RWPE1 (cell line): ENCODE data around the gene BTBD16.

ENCODE experiments used
- CTCF ChIA-PET: fragments of 350-600 bp; sonication (Branson Sonifier 250); formaldehyde crosslinking; extraction: SDS; loops from one replicate; lab custom pipeline; 2021; lab: Yijun Ruan, JAX
- POLR2A ChIA-PET: fragments of 400-600 bp; formaldehyde crosslinking; extraction: SDS; loops from one replicate; lab custom pipeline; 2020; ENCODE audit warnings: antibody characterized with exemption; ENCODE audit not compliant: low non-redundant PET; lab: Yijun Ruan, JAX
- DNase-seq: peaks from one replicate; pipeline ENCODE4 v3.0.0; 2012; ENCODE audit warnings: low spot score
- H3K27ac ChIP-seq: fragments of 450-650 bp; 2 replicates; pipeline ENCODE4 v1.5.1; 2017
- TF ChIP-seq, protein P1 (sequence below): fragments of 450-650 bp; conservative IDR thresholded peaks from 2 replicates; pipeline ENCODE4 v1.5.1; 2017; ENCODE audit warnings: low read depth, mild to moderate bottlenecking

The BTBD16 gene

DNA sequence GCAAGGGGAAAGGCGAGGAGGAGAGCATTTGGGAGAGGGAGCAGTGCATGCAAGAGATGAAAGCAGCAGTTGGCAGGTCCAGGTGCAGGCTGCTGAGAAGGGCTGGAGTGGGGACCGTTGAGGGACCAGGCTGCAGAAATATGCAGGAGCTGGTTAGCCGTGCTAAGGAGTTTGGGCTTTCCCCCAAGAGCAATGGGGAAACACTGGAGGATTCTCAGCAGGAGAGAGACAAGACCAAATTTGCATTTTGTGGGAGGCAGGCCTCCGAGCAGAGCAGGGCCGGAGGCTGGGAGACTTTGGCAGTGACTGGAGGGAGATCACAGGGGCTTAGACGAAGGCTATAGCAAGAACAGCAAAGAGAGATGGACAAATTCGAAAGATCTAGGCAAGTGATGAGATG lies 11.8 kb downstream of the BTBD16 start:
- ChIA-PET CTCF (interaction anchor here (0.5 to 4.1 kb wide), 3 partner anchors 14 to 146 kb away, joined by 4 to 26 read pairs (median 4); no protein-coding TSS in a partner anchor), POLR2A (no interaction called here)
- TF ChIP-seq, protein P1, sequence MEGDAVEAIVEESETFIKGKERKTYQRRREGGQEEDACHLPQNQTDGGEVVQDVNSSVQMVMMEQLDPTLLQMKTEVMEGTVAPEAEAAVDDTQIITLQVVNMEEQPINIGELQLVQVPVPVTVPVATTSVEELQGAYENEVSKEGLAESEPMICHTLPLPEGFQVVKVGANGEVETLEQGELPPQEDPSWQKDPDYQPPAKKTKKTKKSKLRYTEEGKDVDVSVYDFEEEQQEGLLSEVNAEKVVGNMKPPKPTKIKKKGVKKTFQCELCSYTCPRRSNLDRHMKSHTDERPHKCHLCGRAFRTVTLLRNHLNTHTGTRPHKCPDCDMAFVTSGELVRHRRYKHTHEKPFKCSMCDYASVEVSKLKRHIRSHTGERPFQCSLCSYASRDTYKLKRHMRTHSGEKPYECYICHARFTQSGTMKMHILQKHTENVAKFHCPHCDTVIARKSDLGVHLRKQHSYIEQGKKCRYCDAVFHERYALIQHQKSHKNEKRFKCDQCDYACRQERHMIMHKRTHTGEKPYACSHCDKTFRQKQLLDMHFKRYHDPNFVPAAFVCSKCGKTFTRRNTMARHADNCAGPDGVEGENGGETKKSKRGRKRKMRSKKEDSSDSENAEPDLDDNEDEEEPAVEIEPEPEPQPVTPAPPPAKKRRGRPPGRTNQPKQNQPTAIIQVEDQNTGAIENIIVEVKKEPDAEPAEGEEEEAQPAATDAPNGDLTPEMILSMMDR = no peak
- DNase-seq = no peak
- no peak overlapping the region for H3K27ac ChIP-seq

DNA sequence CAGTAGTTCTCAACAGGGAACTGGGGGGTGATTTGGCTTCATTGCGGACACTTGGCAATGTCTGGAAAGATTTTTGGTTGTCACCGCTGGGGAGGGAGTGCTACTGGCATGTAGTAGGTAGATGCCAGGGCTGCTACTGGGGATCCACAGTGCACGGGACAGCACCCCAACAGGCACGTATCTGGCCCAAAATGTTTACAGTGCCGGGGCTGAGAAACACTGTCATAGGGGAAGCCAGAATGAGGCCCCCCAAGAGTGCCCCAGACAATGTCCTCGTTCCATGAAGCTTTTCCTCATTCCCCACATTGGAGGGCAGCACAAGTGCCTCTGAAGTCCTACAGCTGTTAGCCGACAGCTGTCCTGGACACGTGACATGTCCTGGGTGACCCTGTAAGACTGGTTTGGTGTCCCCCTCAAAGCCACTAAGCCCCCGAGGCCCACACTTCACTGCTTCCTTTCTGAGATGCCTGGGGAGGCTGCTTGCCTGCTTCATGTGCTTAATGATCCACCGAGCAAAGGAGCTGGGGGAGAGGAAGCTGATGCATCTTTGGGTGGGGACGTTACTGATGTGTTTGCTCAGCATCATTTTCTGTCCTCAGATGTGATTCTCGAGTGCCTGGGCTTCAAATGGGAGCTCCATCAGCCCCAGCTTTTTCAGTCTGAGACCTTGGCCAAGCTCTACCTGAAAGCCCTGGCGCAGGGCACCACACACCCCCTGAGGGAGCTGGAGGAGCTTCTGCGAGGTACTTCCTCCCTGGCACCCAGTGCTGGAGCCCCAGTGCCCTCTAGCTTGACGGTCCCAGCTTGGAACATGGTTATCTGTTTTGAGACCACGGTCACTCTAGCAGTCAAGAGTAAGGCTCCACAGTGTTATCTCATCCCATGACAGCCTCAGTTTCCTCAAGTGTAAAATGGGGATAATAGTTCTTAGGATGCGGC lies 14.7 kb downstream of the BTBD16 start:
- CTCF ChIA-PET = interaction anchor here (0.7 to 1.9 kb wide), 4 partner anchors 10 to 109 kb away, joined by 3 to 9 read pairs (median 5); no protein-coding TSS in a partner anchor
- no peak overlapping the region for H3K27ac ChIP-seq
- DNase-seq = no peak
- POLR2A ChIA-PET = no interaction called here
- TF ChIP-seq, protein P1 = no peak

DNA sequence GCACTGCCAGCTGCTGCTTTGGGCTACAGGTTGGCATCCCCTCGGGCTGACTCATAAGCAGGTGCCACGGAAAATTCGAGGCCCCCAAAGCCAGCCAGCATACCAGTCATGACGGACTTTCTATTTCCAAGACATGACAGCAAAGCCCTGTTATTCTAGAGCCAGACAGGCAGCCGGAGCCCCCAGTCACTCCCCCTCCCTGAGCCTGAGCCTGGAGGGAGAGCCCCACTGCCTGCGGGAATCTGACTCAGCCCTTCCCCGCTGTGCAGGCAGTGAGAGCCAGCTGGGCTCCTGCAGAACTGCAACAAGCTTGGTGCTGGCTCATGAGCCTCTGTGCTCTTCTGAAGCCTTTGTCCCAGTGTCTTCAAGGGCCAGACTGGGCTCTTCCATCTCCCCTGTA lies 15.8 kb downstream of the BTBD16 start:
- no peak overlapping the region; the same call in 1 of the 2 replicates for H3K27ac ChIP-seq
- POLR2A ChIA-PET = no interaction called here
- TF ChIP-seq, protein P1 = no peak
- DNase-seq = peak; percentile 41
- CTCF ChIA-PET = interaction anchor here (0.7 to 1.9 kb wide), 3 partner anchors 12 to 49 kb away, joined by 3 to 9 read pairs (median 7); no protein-coding TSS in a partner anchor

DNA sequence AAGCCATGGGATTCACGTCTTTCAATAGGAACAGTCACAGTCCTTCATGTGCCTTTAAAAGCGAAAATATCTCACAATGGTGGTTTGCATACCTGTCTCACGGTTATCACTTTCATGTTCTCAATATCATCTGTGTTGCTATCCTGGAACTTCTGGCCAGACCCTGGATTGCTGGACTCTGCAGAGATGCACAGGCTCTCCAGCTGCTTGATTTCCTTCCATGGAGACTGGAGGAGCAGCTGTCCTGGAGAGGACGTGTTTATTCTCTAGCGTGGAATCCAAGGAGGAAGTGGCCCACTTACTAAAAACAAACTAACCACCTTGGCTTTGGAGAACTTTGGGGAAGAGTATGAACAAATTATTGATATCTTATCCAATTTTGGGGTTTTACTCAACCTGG lies 16.5 kb downstream of the BTBD16 start:
- TF ChIP-seq, protein P1 = no peak
- ChIA-PET CTCF (interaction anchor here (0.6 to 1.0 kb wide), 2 partner anchors 147 to 1709 kb away, joined by 3 to 4 read pairs; no protein-coding TSS in a partner anchor), POLR2A (no interaction called here)
- no peak for DNase-seq
- H3K27ac ChIP-seq = no peak overlapping the region

DNA sequence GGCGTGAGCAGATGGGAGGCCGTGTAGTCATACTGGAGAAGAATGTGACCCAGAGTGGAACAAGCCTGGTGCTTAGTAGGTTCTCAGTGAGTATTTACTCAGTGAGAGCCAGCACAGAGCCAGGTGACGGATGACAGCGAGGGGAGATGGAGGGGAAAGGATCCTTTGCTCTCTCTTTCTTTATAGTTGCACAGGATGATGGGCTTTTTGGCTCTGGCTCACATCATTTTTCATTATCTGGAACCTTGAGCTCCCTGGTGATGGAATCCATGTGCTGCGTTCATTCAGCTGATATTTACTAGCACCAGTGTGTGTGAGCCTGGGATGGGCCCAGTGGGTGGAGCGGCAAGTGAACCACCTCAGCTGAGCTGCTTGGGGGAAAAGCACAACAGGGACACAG lies 17.2 kb downstream of the BTBD16 start:
- POLR2A ChIA-PET = no interaction called here
- CTCF ChIA-PET = interaction anchor here (0.6 to 1.0 kb wide), 2 partner anchors 146 to 1708 kb away, joined by 3 to 4 read pairs; no protein-coding TSS in a partner anchor
- TF ChIP-seq, protein P1 = no peak
- H3K27ac ChIP-seq = no peak overlapping the region
- DNase-seq = no peak

DNA sequence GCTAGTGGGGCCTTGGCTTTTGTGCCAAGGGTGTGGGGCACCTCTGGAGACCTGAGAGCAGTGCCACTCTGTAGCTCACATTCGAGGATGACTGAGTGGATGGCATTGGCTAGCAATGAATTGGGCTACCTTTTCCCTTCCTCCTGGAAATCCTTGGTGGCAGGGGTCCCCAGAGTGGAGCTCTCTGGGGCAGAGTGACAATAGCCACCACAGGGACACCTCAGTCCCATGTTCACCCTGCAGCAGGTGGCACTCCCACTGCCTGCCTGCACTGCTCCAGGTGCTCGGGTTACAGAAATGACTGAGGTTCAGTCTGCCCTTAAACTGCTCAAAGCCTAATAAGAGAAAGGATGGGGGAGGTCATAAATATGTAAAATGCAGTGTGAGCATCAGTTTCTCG lies 17.8 kb downstream of the BTBD16 start:
- DNase-seq = no peak
- ChIA-PET CTCF (interaction anchor here (0.6 kb wide), 1 partner anchor 1139 kb away, joined by 4 read pairs; no protein-coding TSS in a partner anchor), POLR2A (no interaction called here)
- H3K27ac ChIP-seq = no peak overlapping the region
- TF ChIP-seq, protein P1 = no peak
